ENCODE data around the gene B3GNT7.
"Not testable (repeated sequence)": the region's sequence is repeated elsewhere in the genome, so short reads cannot be mapped to it uniquely, and the experiment has no call there.

Gene B3GNT7

GRCh38 chr2:231386446-231386845, 9.1 kb upstream of the B3GNT7 start:
- DNase-seq, result no peak

GRCh38 chr2:231387904-231388724, 7.4 kb upstream of the B3GNT7 start:
- DNase-seq, result no peak

GRCh38 chr2:231388725-231389346, 6.7 kb upstream of the B3GNT7 start:
- DNase-seq, result no peak

GRCh38 chr2:231390667-231391066, 4.8 kb upstream of the B3GNT7 start:
- no peak for DNase-seq

- DNase-seq, result no peak
These were observed 3.5 kb upstream of the B3GNT7 start for GRCh38 chr2:231391981-231392380.

GRCh38 chr2:231392431-231393148, 2.9 kb upstream of the B3GNT7 start:
- DNase-seq, result no peak

- peak; percentile 54 for DNase-seq
These were observed 2.1 kb upstream of the B3GNT7 start for GRCh38 chr2:231393149-231394131.

- DNase-seq, result no peak
These were observed 1.0 kb upstream of the B3GNT7 start for GRCh38 chr2:231394211-231395141.

- DNase-seq, result no peak
These were observed 730 bp downstream of the B3GNT7 start for GRCh38 chr2:231396058-231396821.

GRCh38 chr2:231397011-231397927, 1.8 kb downstream of the B3GNT7 start:
- DNase-seq, result no peak

- DNase-seq, result no peak
These were observed 2.4 kb downstream of the B3GNT7 start for GRCh38 chr2:231397928-231398294.

GRCh38 chr2:231398585-231398984, 3.1 kb downstream of the B3GNT7 start:
- no peak for DNase-seq

- no peak for DNase-seq
These were observed 3.7 kb downstream of the B3GNT7 start for GRCh38 chr2:231399046-231399852.

- no peak for DNase-seq
These were observed 4.6 kb downstream of the B3GNT7 start for GRCh38 chr2:231399853-231400680.

GRCh38 chr2:231400681-231401080, 5.2 kb downstream of the B3GNT7 start:
- not testable (repeated sequence) for DNase-seq

- not testable (repeated sequence) for DNase-seq
These were observed 5.6 kb downstream of the B3GNT7 start for GRCh38 chr2:231401101-231401500.

- DNase-seq, result not testable (repeated sequence)
These were observed 8.1 kb downstream of the B3GNT7 start for GRCh38 chr2:231403421-231404182.

All from activated gamma-delta T cell treated with Interleukin-2 at 50 U/mL for 16 hours (primary cell).